ENCODE results near the gene OR1Q1.
"Not testable (repeated sequence)": the region's sequence is repeated elsewhere in the genome, so short reads cannot be mapped to it uniquely, and the experiment has no call there.

OR1Q1 gene

GRCh38 chr9:122614362-122614761, at the start of gene OR1Q1:
OR1Q1 (plus strand) TSS chr9:122614738; CDS start chr9:122614738, 0 bp downstream.
- no peak for DNase-seq

DNA sequence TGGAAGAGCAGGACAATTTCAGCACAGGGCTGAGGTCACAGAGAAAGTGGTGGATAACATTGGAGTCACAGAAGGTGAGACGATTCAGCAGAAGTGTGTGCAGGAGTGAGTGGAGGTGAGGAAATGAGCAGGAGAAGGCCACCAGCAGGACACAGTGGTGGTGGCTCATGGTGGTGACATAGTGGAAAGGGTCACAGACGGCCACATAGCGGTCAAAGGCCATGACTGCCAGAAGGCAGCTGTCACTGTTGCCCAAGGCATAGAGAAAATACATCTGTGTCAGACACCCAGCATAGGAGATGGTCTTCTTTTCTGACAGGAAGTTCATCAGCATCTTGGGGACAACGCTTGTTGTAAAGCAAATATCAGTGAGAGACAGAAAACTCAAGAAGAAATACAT, 46.6 kb upstream of the OR1Q1 start:
- no peak for DNase-seq

DNA sequence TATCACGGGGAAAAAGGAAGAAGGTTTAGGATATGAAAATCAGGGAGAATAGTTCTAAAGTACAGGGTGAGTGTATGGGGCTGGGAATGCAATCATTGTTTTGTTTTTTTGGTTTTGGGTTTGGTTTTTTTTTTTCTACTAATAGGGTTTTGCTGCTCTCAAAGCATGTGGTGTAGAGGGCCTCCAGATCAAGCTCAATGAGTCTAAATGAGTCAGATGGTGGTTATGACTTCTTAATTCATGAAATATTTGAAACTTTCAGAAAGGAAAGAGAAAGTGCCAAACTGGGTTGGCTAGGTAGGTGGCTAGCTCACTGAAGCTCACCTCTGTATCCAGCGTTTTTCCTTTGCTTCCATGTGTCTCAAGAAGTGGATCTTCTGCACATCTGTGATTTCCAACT, 42.1 kb upstream of the OR1Q1 start:
- DNase-seq, result no peak

DNA sequence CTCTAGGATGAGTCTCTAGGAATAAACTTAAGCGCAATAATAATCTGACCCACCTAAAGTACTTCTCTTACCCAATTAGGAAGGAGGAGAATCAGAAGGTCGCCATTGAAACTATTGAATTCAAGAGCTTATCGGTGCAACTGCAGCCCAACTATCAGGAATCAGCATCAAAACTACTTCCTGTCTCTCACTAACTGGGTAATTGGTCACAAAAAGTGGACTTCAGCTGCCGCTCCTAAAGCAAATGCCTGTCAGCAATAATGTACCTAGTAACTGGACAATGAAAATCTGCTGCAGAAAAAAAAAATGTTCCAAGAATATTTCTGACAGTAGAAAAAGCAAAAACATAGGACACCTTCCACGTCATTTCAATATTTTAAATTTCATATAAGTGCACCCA, 34.7 kb upstream of the OR1Q1 start:
- no peak for DNase-seq

GRCh38 chr9:122580360-122580759, 34.2 kb upstream of the OR1Q1 start:
- DNase-seq, result no peak

DNA sequence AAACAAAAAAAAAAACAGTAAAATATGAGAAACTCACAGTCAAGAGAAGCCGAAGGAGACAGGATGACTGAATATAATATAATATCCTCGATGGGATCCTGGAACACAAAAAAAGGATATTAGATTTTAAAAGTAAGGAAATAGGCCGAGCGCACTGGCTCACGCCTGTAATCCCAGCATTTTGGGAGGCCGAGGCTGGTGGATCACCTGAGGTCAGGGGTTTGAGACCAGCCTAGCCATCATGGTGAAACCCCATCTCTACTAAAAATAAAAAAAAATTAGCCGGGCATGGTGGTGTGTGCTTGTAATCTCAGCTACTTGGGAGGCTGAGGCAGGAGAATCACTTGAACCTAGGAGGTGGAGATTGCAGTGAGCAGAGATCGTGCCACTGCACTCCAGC, 31.3 kb upstream of the OR1Q1 start, which contains the start of gene OR1L8:
Gene OR1L8 (minus strand): TSS at position 101 of the 400 bp plus-strand sequence. CDS start 14,907 bp downstream, outside the sequence.
- DNase-seq, result not testable (repeated sequence)

- DNase-seq, result no peak
Observed at GRCh38 chr9:122605691-122606090, 8.8 kb upstream of the OR1Q1 start.

- no peak for DNase-seq
Observed at GRCh38 chr9:122606587-122606986, 8.0 kb upstream of the OR1Q1 start.

DNA sequence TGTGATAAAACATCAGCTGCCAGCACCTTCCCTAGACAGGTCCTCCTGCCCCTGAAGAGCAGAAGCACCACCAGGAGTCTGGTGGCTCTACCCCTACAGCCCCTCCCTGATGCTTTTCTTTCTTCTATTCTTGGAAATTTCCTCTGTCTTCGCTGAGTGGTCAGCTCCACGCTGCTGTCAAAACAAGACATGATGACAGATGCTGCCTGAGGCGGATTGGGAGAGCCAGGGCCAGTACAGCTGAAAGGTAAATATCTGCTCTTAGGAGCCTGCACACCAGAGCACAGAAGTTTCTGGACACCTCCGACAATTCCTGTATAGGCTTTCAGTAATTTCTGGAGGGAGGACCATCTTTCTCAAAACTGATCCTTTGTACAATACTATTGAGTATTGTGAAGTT, 4.7 kb upstream of the OR1Q1 start:
- DNase-seq, result no peak

DNA sequence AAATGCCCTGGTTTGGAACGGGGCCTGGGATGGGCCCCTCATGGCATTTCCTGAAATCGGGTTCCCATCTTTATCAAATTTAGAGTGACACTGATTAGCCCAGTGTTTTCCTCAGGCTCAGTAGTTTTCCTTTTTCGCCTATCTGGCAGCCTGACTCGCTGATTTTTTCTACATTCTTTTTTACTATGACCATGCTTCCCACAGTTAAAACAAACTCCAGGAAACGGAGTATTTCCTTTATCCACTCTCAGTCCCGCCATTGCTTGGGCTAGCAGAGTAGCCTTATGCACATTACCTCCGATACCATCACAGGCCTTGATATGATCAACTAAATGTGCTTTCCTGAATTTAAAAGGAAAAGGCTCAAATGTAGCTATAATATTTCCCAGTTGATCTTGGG, 5.5 kb downstream of the OR1Q1 start:
- no peak for DNase-seq

DNA sequence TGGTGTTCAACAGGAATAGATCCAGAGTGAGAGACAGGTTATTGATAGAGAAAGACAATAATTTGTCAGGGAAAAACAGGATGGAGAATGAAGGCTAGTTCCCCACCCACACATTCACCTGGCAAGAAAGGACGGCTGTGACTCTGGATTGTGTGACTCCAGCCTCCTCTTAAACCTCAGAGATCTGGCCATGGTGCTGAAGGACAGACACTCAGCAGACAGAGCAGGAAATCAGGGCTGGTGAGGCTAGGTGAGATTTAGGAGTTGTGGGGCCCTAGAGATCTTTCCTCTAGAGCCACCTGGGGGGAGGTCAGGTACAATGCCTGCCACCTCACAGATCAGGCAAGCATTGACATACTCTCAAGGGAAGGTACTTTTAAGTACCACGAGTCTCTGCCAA, 27.7 kb downstream of the OR1Q1 start:
- no peak for DNase-seq

DNA sequence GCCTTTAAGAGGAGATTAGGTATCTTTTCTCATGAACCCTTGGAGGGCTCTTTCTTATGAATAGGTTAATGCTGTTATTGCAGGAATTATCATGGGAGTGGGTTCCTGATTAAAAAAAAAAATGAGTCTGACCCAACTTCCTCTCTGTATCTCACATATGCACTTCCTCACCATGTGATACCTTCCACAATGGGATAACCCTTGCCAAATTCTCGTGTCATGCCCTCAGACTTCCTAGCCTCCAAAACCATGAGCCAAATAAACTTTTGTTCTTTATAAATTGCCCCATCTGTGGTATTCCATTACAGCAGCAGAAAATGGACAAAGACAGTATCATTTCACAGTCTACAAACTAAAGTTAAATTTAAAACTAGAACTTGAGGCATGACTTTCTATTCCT, 41.8 kb downstream of the OR1Q1 start:
- DNase-seq, result no peak

DNA sequence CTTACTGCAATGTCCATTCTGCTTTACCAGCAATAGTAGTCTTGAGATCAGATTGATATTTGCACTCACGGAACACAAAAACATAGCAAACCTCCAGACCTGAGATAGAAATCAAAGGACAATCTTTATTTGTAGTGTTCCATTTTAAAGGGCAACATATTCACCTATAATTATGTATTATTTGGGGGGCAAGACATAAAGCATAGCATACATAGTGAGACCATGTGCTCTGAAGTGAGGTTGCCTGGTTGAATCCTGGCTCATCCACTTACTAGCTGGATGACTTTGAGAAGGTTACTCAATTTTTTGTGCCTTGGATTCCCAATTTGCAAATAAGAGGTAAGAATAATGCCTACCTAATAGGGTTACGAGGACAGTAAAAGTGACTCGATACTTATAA, 43.0 kb downstream of the OR1Q1 start, which contains the start of gene OR1B1:
Gene OR1B1 (minus strand): TSS at position 101 of the 400 bp plus-strand sequence.
- DNase-seq, result no peak

GRCh38 chr9:122661416-122661815, 46.9 kb downstream of the OR1Q1 start, which contains the start of gene OR1L1:
OR1L1 (plus strand) TSS chr9:122661716; CDS start chr9:122661716, 0 bp downstream.
- DNase-seq, result no peak

Data from activated gamma-delta T cell treated with Interleukin-2 at 50 U/mL for 16 hours (primary cell).